B cell (primary cell): ENCODE results near the gene IL17A. TPM values are rescaled to one million over a fixed set of nuclear protein-coding genes. Genes with fewer than 3 reads are reported as not detected.

Source experiments
- ATAC-seq: fragments of 200-7000 bp; cut with Tn5 transposase; one replicate; pipeline ENCODE4 v1.10.0; 2021; ENCODE audit warnings: low read depth, mild to moderate bottlenecking, moderate number of reproducible peaks, moderate library complexity
- CTCF ChIA-PET: fragments of 350-600 bp; sonication (Branson Sonifier 250); formaldehyde crosslinking; loops from one replicate; lab custom pipeline; 2021; ENCODE audit warnings: antibody characterized with exemption, inconsistent platforms; lab: Charles Lee
- POLR2A ChIA-PET: fragments of 350-600 bp; sonication (Branson Sonifier 250); formaldehyde crosslinking; loops from one replicate; lab custom pipeline; 2021; ENCODE audit warnings: antibody characterized with exemption; lab: Charles Lee
- DNase-seq: peaks from one replicate; pipeline ENCODE4 v3.0.0; 2013
- H2AFZ ChIP-seq: 2 replicates; pipeline ENCODE4 v1.6.1; 2012; ENCODE audit warnings: mild to moderate bottlenecking, low read depth, low read length; ENCODE audit not compliant: insufficient read depth, poor library complexity, severe bottlenecking
- H3K27ac ChIP-seq, 2 donors: 1 replicate in 1 of 2; 2 replicates in 1 of 2; pipeline ENCODE4 v1.5.1; 2012 to 2013; ENCODE audit warnings: low read length in 2 of 2, mild to moderate bottlenecking in 2 of 2, moderate library complexity in 1 of 2
- H3K27me3 ChIP-seq, 4 experiments: fragments of 200-600 bp in 1 of 4; sonication (generic) in 1 of 4; replicated peaks in 1 of 4; 1 replicate in 2 of 4; 2 replicates in 2 of 4; pipeline versions ENCODE4 v1.6.1 to v1.7.0; 2013 to 2016; ENCODE audit warnings: low read length in 3 of 4, mild to moderate bottlenecking in 2 of 4, mixed read lengths in 1 of 4, moderate library complexity in 1 of 4; ENCODE audit not compliant: insufficient read depth in 4 of 4, control insufficient read depth in 3 of 4; ENCODE audit errors: control extremely low read depth in 1 of 4
- H3K36me3 ChIP-seq, 2 experiments: replicated peaks in 1 of 2; 1 replicate in 1 of 2; 2 replicates in 1 of 2; pipeline versions ENCODE4 v1.6.1 to v1.7.1; 2013; ENCODE audit warnings: low read length in 1 of 2; ENCODE audit not compliant: insufficient read depth in 2 of 2, control insufficient read depth in 1 of 2; ENCODE audit errors: control extremely low read depth in 1 of 2, extremely low read depth in 1 of 2
- H3K4me1 ChIP-seq, 2 donors: fragments of 200-600 bp in 1 of 2; sonication (generic) in 1 of 2; 1 replicate in 1 of 2; 2 replicates in 1 of 2; pipeline versions ENCODE4 v1.5.1 to v1.6.1; 2013 to 2017; ENCODE audit warnings: low read length in 2 of 2; ENCODE audit not compliant: control insufficient read depth in 2 of 2, insufficient read depth in 2 of 2
- H3K4me2 ChIP-seq: replicated peaks from 2 replicates; pipeline ENCODE3; 2012; ENCODE audit warnings: mild to moderate bottlenecking, low read depth, low read length; ENCODE audit not compliant: poor library complexity, severe bottlenecking
- H3K4me3 ChIP-seq, 5 experiments: fragments of 200-600 bp in 1 of 5; sonication (generic) in 1 of 5; 1 replicate in 3 of 5; 2 replicates in 2 of 5; pipeline versions ENCODE4 v1.5.1 to v1.7.0; 2011 to 2016; ENCODE audit warnings: low read length in 4 of 5, mild to moderate bottlenecking in 4 of 5, low read depth in 2 of 5, control low read depth in 1 of 5, moderate library complexity in 1 of 5; ENCODE audit not compliant: insufficient read depth in 1 of 5; ENCODE audit errors: control extremely low read depth in 1 of 5, extremely low read depth in 1 of 5
- H3K79me2 ChIP-seq: fragments of 200-600 bp; sonication (generic); one replicate; pipeline ENCODE4 v1.6.0; 2016; ENCODE audit warnings: low read length; ENCODE audit not compliant: control insufficient read depth, insufficient read depth
- H3K9ac ChIP-seq: fragments of 200-600 bp; sonication (generic); 2 replicates; pipeline ENCODE4 v1.6.1; 2017; ENCODE audit warnings: mild to moderate bottlenecking, low read length, moderate library complexity
- H3K9me3 ChIP-seq, 3 donors: one replicate each; pipeline versions ENCODE4 v1.6.1 to v1.7.1; 2013; ENCODE audit warnings: low read length in 2 of 3; ENCODE audit not compliant: control insufficient read depth in 2 of 3, insufficient read depth in 1 of 3; ENCODE audit errors: control extremely low read depth in 1 of 3
- H4K20me1 ChIP-seq: 2 replicates; pipeline ENCODE4 v1.6.0; 2012; ENCODE audit warnings: mild to moderate bottlenecking, low read length; ENCODE audit not compliant: insufficient read depth, control insufficient read depth, poor library complexity, severe bottlenecking
- H3K27ac Mint-ChIP-seq: one replicate; pipeline ENCODE4 v1.8.0; 2021; ENCODE audit warnings: mixed read lengths
- H3K27me3 Mint-ChIP-seq: one replicate; pipeline ENCODE4 v1.8.0; 2021; ENCODE audit warnings: mixed read lengths
- H3K4me1 Mint-ChIP-seq: one replicate; pipeline ENCODE4 v1.8.0; 2021; ENCODE audit warnings: mixed read lengths
- H3K4me3 Mint-ChIP-seq: one replicate; pipeline ENCODE4 v1.8.0; 2021; ENCODE audit warnings: mixed read lengths
- H3K9me3 Mint-ChIP-seq: one replicate; pipeline ENCODE4 v1.8.0; 2022; ENCODE audit warnings: mixed read lengths; ENCODE audit not compliant: insufficient read depth
- EZH2 ChIP-seq: IDR thresholded peaks from 2 replicates; pipeline ENCODE4 v1.6.1; 2012; ENCODE audit warnings: borderline replicate concordance, low read depth, mild to moderate bottlenecking, moderate library complexity, low read length; ENCODE audit not compliant: insufficient read depth, poor library complexity, severe bottlenecking
- WGBS: methylation state at CpG from one replicate; pipeline ENCODE4 v1.1.5; 2013; ENCODE audit warnings: missing lambda C conversion rate; ENCODE audit not compliant: insufficient coverage; 5-methylcytosine and 5-hydroxymethylcytosine counted together
- intact Hi-C: fragments of 100-400 bp; cut with micrococcal nuclease; formaldehyde crosslinking; loops from one replicate; pipeline ENCODE4 v1.10.0; 2022
- polyA plus RNA-seq: library from polyadenylated mRNA; depleted of rRNA; stranded (reverse); fragments of >200 nt; gene quantifications from 2 replicates; pipeline ENCODE4 v1.2.3, GENCODE V29; 2012
- total RNA-seq, 2 donors: library from RNA; stranded (reverse); fragments of 120-200 nt in 1 of 2; gene quantifications; 1 replicate in 1 of 2; 2 replicates in 1 of 2; pipeline versions ENCODE4 v1.2.3 to v1.2.4, GENCODE V29; 2013 to 2022
- TF ChIP-seq, protein P1 (sequence below): fragments of 200-600 bp; IDR thresholded peaks from one replicate; pipeline ENCODE4 v1.8.0; 2022; ENCODE audit warnings: antibody characterized with exemption, mild to moderate bottlenecking

IL17A gene
- total and polyA plus RNA-seq, 2 donors (not counting 1 experiment from before 2014, with no cell fraction given) = not detected

DNA sequence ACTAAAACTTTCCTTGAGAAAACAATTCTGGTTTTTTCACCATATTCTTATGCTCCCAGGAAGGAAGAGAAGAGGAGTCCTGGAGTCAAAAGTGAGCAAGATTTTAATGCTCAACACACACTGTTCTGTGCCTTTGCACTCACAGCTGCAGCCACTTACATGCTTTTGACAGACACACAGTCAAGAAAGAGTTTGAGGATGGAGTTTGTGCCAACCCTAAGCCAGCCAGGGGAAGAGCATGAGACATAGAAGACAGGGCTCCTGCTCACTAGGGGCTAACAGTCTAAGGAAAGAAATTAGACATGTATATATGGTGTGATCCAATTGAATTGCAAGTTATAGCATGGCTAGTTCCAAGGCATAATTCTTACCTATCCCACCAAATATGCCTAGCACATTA is 37.1 kb upstream of the IL17A start:
- H3K4me2 ChIP-seq = no peak overlapping the region
- H3K79me2 ChIP-seq = no peaks in the 10 kb centered on the region
- POLR2A ChIA-PET = no interaction called here
- no peak overlapping the region for H2AFZ ChIP-seq
- Mint-ChIP-seq H3K9me3 (no peaks in the 10 kb centered on the region), H3K4me1 (no peaks in the 10 kb centered on the region), H3K4me3 (no peak overlapping the region), H3K27me3 (peaks cover 19% of the 10 kb centered on the region), H3K27ac (no peak overlapping the region)
- H3K4me1 ChIP-seq = no peaks in the 10 kb centered on the region
- peaks cover 0 to 3% (median 0%) of the 10 kb centered on the region in 4 experiments for H3K27me3 ChIP-seq
- H4K20me1 ChIP-seq = no peaks in the 10 kb centered on the region
- intact Hi-C loops = no loop called here
- TF ChIP-seq, protein P1, sequence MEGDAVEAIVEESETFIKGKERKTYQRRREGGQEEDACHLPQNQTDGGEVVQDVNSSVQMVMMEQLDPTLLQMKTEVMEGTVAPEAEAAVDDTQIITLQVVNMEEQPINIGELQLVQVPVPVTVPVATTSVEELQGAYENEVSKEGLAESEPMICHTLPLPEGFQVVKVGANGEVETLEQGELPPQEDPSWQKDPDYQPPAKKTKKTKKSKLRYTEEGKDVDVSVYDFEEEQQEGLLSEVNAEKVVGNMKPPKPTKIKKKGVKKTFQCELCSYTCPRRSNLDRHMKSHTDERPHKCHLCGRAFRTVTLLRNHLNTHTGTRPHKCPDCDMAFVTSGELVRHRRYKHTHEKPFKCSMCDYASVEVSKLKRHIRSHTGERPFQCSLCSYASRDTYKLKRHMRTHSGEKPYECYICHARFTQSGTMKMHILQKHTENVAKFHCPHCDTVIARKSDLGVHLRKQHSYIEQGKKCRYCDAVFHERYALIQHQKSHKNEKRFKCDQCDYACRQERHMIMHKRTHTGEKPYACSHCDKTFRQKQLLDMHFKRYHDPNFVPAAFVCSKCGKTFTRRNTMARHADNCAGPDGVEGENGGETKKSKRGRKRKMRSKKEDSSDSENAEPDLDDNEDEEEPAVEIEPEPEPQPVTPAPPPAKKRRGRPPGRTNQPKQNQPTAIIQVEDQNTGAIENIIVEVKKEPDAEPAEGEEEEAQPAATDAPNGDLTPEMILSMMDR = no peak
- no peak for TF ChIP-seq EZH2
- H3K9ac ChIP-seq = no peak overlapping the region
- no peak overlapping the region for H3K27ac ChIP-seq
- CTCF ChIA-PET = no interaction called here
- no peak for ATAC-seq
- no peak overlapping the region for H3K4me3 ChIP-seq
- no peaks in the 10 kb centered on the region for H3K36me3 ChIP-seq
- H3K9me3 ChIP-seq = no peaks in the 10 kb centered on the region
- DNase-seq = no peak

- H3K4me3 Mint-ChIP-seq = no peak overlapping the region
- no peak overlapping the region for H3K27ac ChIP-seq
- POLR2A ChIA-PET = no interaction called here
These were observed 36.2 kb upstream of the IL17A start for GRCh38 chr6:52149949-52150348.

More at GRCh38 chr6:52149949-52150348, 36.2 kb upstream of the IL17A start:
- H3K79me2 ChIP-seq = no peaks in the 10 kb centered on the region
- H3K27me3 ChIP-seq = peaks cover 0 to 2% (median 0%) of the 10 kb centered on the region in 4 experiments
- no peak overlapping the region for H3K9ac ChIP-seq
- DNase-seq = no peak
- Mint-ChIP-seq H3K9me3 (no peaks in the 10 kb centered on the region), H3K4me1 (no peaks in the 10 kb centered on the region), H3K27me3 (peaks cover 19% of the 10 kb centered on the region), H3K27ac (no peak overlapping the region)
- TF ChIP-seq EZH2 = no peak
- TF ChIP-seq, protein P1 = no peak
- no CpG with 5 or more reads among the region's 2 CpGs for WGBS
- no peak overlapping the region for H3K4me3 ChIP-seq
- no peak for ATAC-seq
- no peak overlapping the region for H3K4me2 ChIP-seq
- H2AFZ ChIP-seq = no peak overlapping the region
- intact Hi-C loops = no loop called here
- H4K20me1 ChIP-seq = no peaks in the 10 kb centered on the region
- no peaks in the 10 kb centered on the region for H3K9me3 ChIP-seq
- CTCF ChIA-PET = no interaction called here
- no peaks in the 10 kb centered on the region for H3K4me1 ChIP-seq
- no peaks in the 10 kb centered on the region for H3K36me3 ChIP-seq
